SK-N-SH (cell line): ENCODE data around the gene TNRC6C. TPM values are rescaled to one million over a fixed set of nuclear protein-coding genes. Genes with fewer than 3 reads are reported as not detected.

ENCODE experiments used
- CTCF ChIA-PET: fragments of 300-600, 350-600 bp; formaldehyde crosslinking; extraction: SDS; loops from one replicate; lab custom pipeline; 2021; lab: Yijun Ruan, JAX
- POLR2A ChIA-PET: fragments of 350-600 bp; sonication (Branson Sonifier 250); formaldehyde crosslinking; extraction: SDS; loops from one replicate; lab custom pipeline; 2020; ENCODE audit warnings: antibody characterized with exemption, inconsistent platforms; lab: Yijun Ruan, JAX
- DNase-seq: peaks from one replicate; pipeline ENCODE4 v3.0.0; 2012
- H2AFZ ChIP-seq: fragments of 200-600 bp; sonication (generic); 2 replicates; pipeline ENCODE4 v1.8.1; 2016; ENCODE audit warnings: antibody characterized with exemption, mild to moderate bottlenecking, low read depth
- H3F3A ChIP-seq: fragments of 200-600 bp; sonication (generic); replicated peaks from 2 replicates; pipeline ENCODE3; 2016; ENCODE audit warnings: antibody characterized with exemption, mild to moderate bottlenecking; ENCODE audit not compliant: insufficient read depth
- H3K27ac ChIP-seq, 2 experiments: fragments of 200-500 bp in 1 of 2; fragments of 200-600 bp in 1 of 2; sonication (Bioruptor generic) in 1 of 2; sonication (generic), shearing (Covaris generic) in 1 of 2; 2 replicates each; pipeline versions ENCODE4 v1.5.1 to v1.6.1; 2014 to 2016; ENCODE audit warnings: low read depth in 2 of 2, inconsistent platforms in 1 of 2, low read length in 1 of 2, mild to moderate bottlenecking in 1 of 2, mixed read lengths in 1 of 2
- H3K27me3 ChIP-seq: fragments of 200-600 bp; sonication (generic), shearing (Covaris generic); 2 replicates; pipeline ENCODE4 v1.6.1; 2016; ENCODE audit warnings: mixed run types; ENCODE audit not compliant: insufficient read depth
- H3K36me3 ChIP-seq, 2 experiments: fragments of 200-500 bp in 1 of 2; fragments of 200-600 bp in 1 of 2; sonication (Bioruptor generic) in 1 of 2; sonication (generic) in 1 of 2; replicated peaks in 1 of 2; 2 replicates each; pipeline versions ENCODE3 to v1.5.1; 2014 to 2016; ENCODE audit warnings: low read length in 1 of 2, mild to moderate bottlenecking in 1 of 2; ENCODE audit not compliant: insufficient read depth in 2 of 2, control insufficient read depth in 1 of 2
- H3K4me1 ChIP-seq, 2 experiments: fragments of 200-500 bp in 1 of 2; fragments of 200-600 bp in 1 of 2; sonication (Bioruptor generic) in 1 of 2; sonication (generic), shearing (Covaris generic) in 1 of 2; 2 replicates each; pipeline versions ENCODE4 v1.5.1 to v1.6.1; 2014 to 2016; ENCODE audit warnings: low read depth in 1 of 2, low read length in 1 of 2, mixed run types in 1 of 2; ENCODE audit not compliant: insufficient read depth in 2 of 2, control insufficient read depth in 1 of 2
- H3K4me2 ChIP-seq: fragments of 200-600 bp; sonication (generic), shearing (Covaris generic); 2 replicates; pipeline ENCODE4 v1.6.1; 2017; ENCODE audit warnings: mixed run types
- H3K4me3 ChIP-seq, 2 experiments: fragments of 200-500 bp in 1 of 2; fragments of 200-600 bp in 1 of 2; sonication (Bioruptor generic) in 1 of 2; sonication (generic), shearing (Covaris generic) in 1 of 2; 2 replicates each; pipeline versions ENCODE4 v1.5.1 to v1.8.1; 2014 to 2016; ENCODE audit warnings: low read depth in 2 of 2, inconsistent platforms in 1 of 2, low read length in 1 of 2, mild to moderate bottlenecking in 1 of 2, mixed read lengths in 1 of 2, moderate library complexity in 1 of 2
- H3K79me2 ChIP-seq: fragments of 200-600 bp; sonication (generic); 2 replicates; pipeline ENCODE4 v1.8.1; 2017; ENCODE audit warnings: mild to moderate bottlenecking; ENCODE audit not compliant: insufficient read depth
- H3K9ac ChIP-seq: fragments of 200-600 bp; sonication (generic); 2 replicates; pipeline ENCODE4 v1.6.1; 2017; ENCODE audit warnings: mixed run types
- H3K9me2 ChIP-seq: fragments of 200-600 bp; sonication (generic); 2 replicates; pipeline ENCODE4 v1.6.1; 2017; ENCODE audit warnings: mixed run types
- H3K9me3 ChIP-seq: fragments of 200-600 bp; sonication (generic); 2 replicates; pipeline ENCODE4 v1.6.1; 2017; ENCODE audit warnings: mixed run types, mild to moderate bottlenecking, moderate library complexity
- H4K20me1 ChIP-seq: fragments of 200-600 bp; sonication (generic); 2 replicates; pipeline ENCODE4 v1.6.1; 2017; ENCODE audit warnings: mild to moderate bottlenecking, mixed run types; ENCODE audit not compliant: insufficient read depth
- CHD2 ChIP-seq: fragments of 150-350 bp; IDR thresholded peaks from 2 replicates; pipeline ENCODE4 v1.6.1; 2018; ENCODE audit warnings: low read length; ENCODE audit not compliant: partially characterized antibody
- CTCF ChIP-seq: fragments of 200-600 bp; sonication (generic); IDR thresholded peaks from 2 replicates; pipeline ENCODE4 v1.6.1; 2017; ENCODE audit warnings: antibody characterized with exemption, mild to moderate bottlenecking, moderate library complexity
- FOXM1 ChIP-seq: IDR thresholded peaks from 2 replicates; pipeline ENCODE4 v1.4.0; 2012; ENCODE audit warnings: low read depth, mild to moderate bottlenecking
- IRF3 ChIP-seq: fragments of 150-350 bp; IDR thresholded peaks from 2 replicates; pipeline ENCODE4 v1.6.1; 2016; ENCODE audit warnings: mild to moderate bottlenecking, low read depth, low read length
- JUND ChIP-seq: IDR thresholded peaks from 2 replicates; pipeline ENCODE4 v1.4.0; 2012
- MAX ChIP-seq: IDR thresholded peaks from 2 replicates; pipeline ENCODE4 v1.4.0; 2012; ENCODE audit warnings: low read depth
- PBX3 ChIP-seq: IDR thresholded peaks from 2 replicates; pipeline ENCODE4; 2012
- RAD21 ChIP-seq: IDR thresholded peaks from 2 replicates; pipeline ENCODE4 v1.6.1; 2012; ENCODE audit warnings: mild to moderate bottlenecking, low read length
- RCOR1 ChIP-seq: fragments of 150-350 bp; IDR thresholded peaks from 2 replicates; pipeline ENCODE4 v1.6.1; 2017; ENCODE audit warnings: antibody characterized with exemption, low read length
- TCF12 ChIP-seq: IDR thresholded peaks from 2 replicates; pipeline ENCODE4 v1.4.0; 2012
- WGBS: methylation state at CpG from one replicate; pipeline ENCODE4 v1.1.6; 2017; ENCODE audit warnings: low lambda C conversion rate; 5-methylcytosine and 5-hydroxymethylcytosine counted together
- polyA plus RNA-seq, 3 experiments: library from polyadenylated mRNA; depleted of rRNA; stranded (reverse); fragments of >200 nt; gene quantifications; 2 replicates each; pipeline ENCODE4 v1.2.3, GENCODE V29; 2012

The TNRC6C gene
- polyA plus RNA-seq, 1 of the 3 experiments (the other 2 are of a cell fraction), result 2.2 TPM

- no peak for TF ChIP-seq CTCF
- TF ChIP-seq RAD21, result peak; percentile 4
- TF ChIP-seq IRF3, result no peak
- TF ChIP-seq FOXM1, result no peak
- no peak for TF ChIP-seq PBX3
- TF ChIP-seq JUND, result no peak
- TF ChIP-seq RCOR1, result no peak
Observed at GRCh38 chr17:77959126-77959925, 823 bp downstream of the TNRC6C start (continued).

- peak overlapping the region; percentile 56; the same call in 1 of the 2 replicates for H2AFZ ChIP-seq
- TF ChIP-seq TCF12 (no peak), CHD2 (peak; percentile 14), RAD21 (peak; percentile 1), MAX (0 out of 2 replicates have a peak, but pooled peaks have one; percentile 23)
- peak overlapping the region in 1 of 2 experiments; percentile 81; a peak in 1 of 4 replicates for H3K27ac ChIP-seq
- CTCF ChIA-PET, result interaction anchor here (0.7 to 2.0 kb wide), 6 partner anchors 45 to 465 kb away, joined by 3 to 15 read pairs (median 4); no protein-coding TSS in a partner anchor
- peaks cover 53% of the 10 kb centered on the region for H3K79me2 ChIP-seq
- POLR2A ChIA-PET, result interaction anchor here (1.0 to 1.5 kb wide), 4 partner anchors 76 to 95 kb away, joined by 3 to 4 read pairs (median 3); no protein-coding TSS in a partner anchor
- H4K20me1 ChIP-seq, result peaks cover 50% of the 10 kb centered on the region
- H3K27me3 ChIP-seq, result peaks cover 23% of the 10 kb centered on the region; the same call in 1 of the 2 replicates
- peaks cover 0 to 49% of the 10 kb centered on the region in 2 experiments; a peak in 3 of 4 replicates for H3K4me1 ChIP-seq
- H3K36me3 ChIP-seq, result no peaks in the 10 kb centered on the region
- no peaks in the 10 kb centered on the region for H3K9me2 ChIP-seq
- peak; percentile 55 for DNase-seq
- peak overlapping the region; percentile 68 to 86 for H3K4me3 ChIP-seq
- H3F3A ChIP-seq, result peaks cover 8% of the 10 kb centered on the region
- H3K9ac ChIP-seq, result peak overlapping the region; percentile 55; the same call in 1 of the 2 replicates
- peak overlapping the region; percentile 90 for H3K4me2 ChIP-seq
- WGBS, result 36% methylated on average over 23 of the region's 23 CpGs
- no peaks in the 10 kb centered on the region for H3K9me3 ChIP-seq
Observed at GRCh38 chr17:77959926-77960521, 1.5 kb downstream of the TNRC6C start.
